ENCODE data around the gene CTRL. TPM values are rescaled to one million over a fixed set of nuclear protein-coding genes. Genes with fewer than 3 reads are reported as not detected.

Gene CTRL
- total RNA-seq: 0.57 TPM in 1 of 2 replicates, not detected in the other

GRCh38 chr16:67931712-67932461 lies at the start of gene CTRL:
Gene CTRL, minus strand, starts transcription at chr16:67931862. Its CDS starts 10 bp downstream, at chr16:67931852.

GRCh38 chr16:67979955-67980678 lies 48.5 kb upstream of the CTRL start, which contains the start of gene DPEP3:
Gene DPEP3, minus strand, starts transcription at chr16:67980499. Its CDS starts 119 bp downstream, at chr16:67980380.

DNA sequence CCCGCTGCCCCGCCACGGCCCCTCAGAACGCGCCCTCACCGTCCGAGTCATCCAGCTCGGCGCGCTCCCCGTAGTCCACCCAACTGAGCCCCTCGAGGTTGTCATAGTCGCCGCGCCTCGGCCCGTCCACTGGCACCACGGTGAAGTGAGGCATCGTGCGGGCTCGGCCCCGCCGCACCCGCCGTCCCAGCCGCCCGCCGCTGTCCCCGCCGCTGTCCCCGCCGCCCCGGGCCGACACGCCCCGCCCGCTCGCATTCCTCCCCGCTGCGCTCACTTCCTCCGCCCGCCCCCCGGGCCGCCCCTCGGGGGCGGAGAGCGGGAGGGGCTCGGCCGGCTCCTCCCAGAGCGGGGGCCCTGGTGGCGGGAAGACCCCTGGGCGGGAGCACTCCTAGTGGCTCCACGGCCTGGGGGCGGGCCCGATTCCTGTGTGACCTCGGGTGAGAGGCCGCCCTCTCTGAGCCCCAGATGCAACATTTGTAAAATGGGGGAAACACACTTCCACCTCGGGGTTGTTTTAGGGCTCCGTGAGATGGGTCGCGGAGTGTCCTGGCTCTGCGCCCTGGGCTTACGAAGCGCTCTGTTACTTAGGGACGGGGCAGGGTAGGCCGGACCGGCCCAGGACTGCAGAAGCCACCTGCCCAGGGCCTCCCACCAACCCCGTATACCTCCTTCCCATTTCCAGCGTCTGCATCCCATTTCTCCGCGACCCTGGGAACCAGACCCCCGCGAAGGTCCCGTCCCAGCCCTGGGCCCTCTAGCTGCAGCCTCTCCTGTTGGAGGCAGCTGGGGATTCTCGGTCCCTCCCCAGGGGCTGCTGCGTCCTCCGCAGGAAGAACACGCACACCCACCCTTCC lies 37.0 kb upstream of the CTRL start, which contains the start of gene SLC12A4:
Gene SLC12A4, minus strand, starts transcription at position 238 of the 854 bp plus-strand sequence. Its CDS starts 84 bp downstream, at position 154.

GRCh38 chr16:67943619-67944504 lies 12.2 kb upstream of the CTRL start, which contains the start of gene LCAT:
Gene LCAT, minus strand, starts transcription at chr16:67944120. Its CDS starts 19 bp downstream, at chr16:67944101.

GRCh38 chr16:67936124-67936879 lies 4.6 kb upstream of the CTRL start, which contains the start of gene PSMB10:
Gene PSMB10, minus strand, starts transcription at chr16:67936850. Its CDS starts 101 bp downstream, at chr16:67936749.

DNA sequence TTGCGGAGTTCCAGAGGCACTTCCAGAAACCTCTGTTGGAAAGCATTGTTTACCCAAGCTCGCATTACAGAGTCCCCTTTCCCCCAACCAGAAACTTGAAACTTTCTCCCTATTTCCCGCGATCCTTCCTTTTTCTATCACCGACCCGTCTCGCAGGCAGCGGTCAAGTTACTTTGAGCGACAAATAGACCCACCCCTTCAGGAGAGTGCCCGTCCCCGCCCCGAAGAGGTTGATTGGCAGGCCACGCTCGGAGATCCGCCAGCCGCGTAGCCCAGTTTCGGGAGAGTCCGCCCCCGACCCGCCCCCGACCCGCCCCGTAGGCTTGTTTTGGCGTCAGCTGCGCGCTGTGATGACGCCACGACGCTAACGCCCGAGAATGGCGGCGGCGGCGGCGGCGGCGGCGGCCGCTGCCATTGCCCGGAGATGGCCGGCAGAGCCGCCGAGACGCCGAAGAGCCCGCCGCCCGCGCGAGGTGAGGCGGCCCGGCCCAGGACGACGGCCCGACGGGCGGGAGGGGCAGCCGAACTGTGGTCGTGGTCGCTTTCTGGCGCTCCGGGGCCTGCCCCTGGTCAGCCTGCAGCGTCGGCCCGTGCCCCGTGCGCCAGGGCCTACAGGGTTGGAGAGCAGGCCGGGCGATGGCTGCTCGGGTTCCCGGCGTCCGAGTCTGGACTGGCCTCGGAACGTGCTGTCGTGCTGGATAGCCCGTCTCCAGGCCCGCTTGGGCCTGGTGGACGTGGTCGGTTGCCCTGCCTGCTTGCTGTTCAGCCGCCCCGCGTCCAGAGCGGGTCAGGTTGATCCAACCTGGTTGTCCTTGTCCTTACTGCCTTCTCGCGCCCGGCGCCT lies 38.5 kb downstream of the CTRL start, which contains the start of gene PSKH1:
Gene PSKH1, plus strand, starts transcription at position 356 of the 844 bp plus-strand sequence. CDS start 15,496 bp downstream, outside the sequence.

GRCh38 chr16:67884684-67885083 lies 47.0 kb downstream of the CTRL start, which contains the start of gene NRN1L:
Gene NRN1L, plus strand, starts transcription at chr16:67884885. Its CDS starts 19 bp downstream, at chr16:67884904.

Small RNAs within 50 kb of the gene (small RNA-seq; reads per million reads assigned to genes)
- not detected for gene NRN1L

Other genes starting within 250 kb of the CTRL start
- 33.9 and 35.1 TPM in 2 replicates for gene GFOD2, start 212.5 kb downstream of the CTRL start, total RNA-seq
- gene RANBP10, start 125.3 kb downstream of the CTRL start, total RNA-seq: 9.7 and 12.0 TPM in 2 replicates
- gene TSNAXIP1, start 125.0 kb downstream of the CTRL start, total RNA-seq: 0.13 and 0.14 TPM in 2 replicates
- gene THAP11, start 89.5 kb downstream of the CTRL start, total RNA-seq: 21.8 and 27.1 TPM in 2 replicates
- gene NUTF2, start 84.9 kb downstream of the CTRL start, total RNA-seq: 217 and 277 TPM in 2 replicates
- gene CENPT, start 84.2 kb downstream of the CTRL start, total RNA-seq: 29.0 and 31.2 TPM in 2 replicates
- gene EDC4, start 58.8 kb downstream of the CTRL start, total RNA-seq: 62.9 and 64.6 TPM in 2 replicates
- gene NRN1L, start 47.0 kb downstream of the CTRL start, total RNA-seq: 0.66 TPM in 1 of 2 replicates, not detected in the other
- gene PSKH1, start 38.6 kb downstream of the CTRL start, total RNA-seq: 13.6 and 16.9 TPM in 2 replicates
- gene PSMB10, start 5.0 kb upstream of the CTRL start, total RNA-seq: 22.0 and 25.1 TPM in 2 replicates
- 4.3 and 5.0 TPM in 2 replicates for gene LCAT, start 12.3 kb upstream of the CTRL start, total RNA-seq
- 47.2 and 53.5 TPM in 2 replicates for gene SLC12A4, start 36.8 kb upstream of the CTRL start, total RNA-seq
- not detected in 2 replicates for gene DPEP3, start 48.6 kb upstream of the CTRL start, total RNA-seq
- 0.22 TPM in 1 of 2 replicates, not detected in the other for gene DPEP2, start 67.6 kb upstream of the CTRL start, total RNA-seq
- gene DPEP2NB, start 84.0 kb upstream of the CTRL start, total RNA-seq: not detected in 2 replicates
- 13.4 and 14.4 TPM in 2 replicates for gene DDX28, start 91.4 kb upstream of the CTRL start, total RNA-seq
- gene DUS2, start 91.4 kb upstream of the CTRL start, total RNA-seq: 19.1 and 19.7 TPM in 2 replicates
- gene NFATC3, start 153.5 kb upstream of the CTRL start, total RNA-seq: 33.1 and 37.2 TPM in 2 replicates